ENCODE measurements around the gene KCNN3. TPM values are rescaled to one million over a fixed set of nuclear protein-coding genes. Genes with fewer than 3 reads are reported as not detected.

The KCNN3 gene
- total RNA-seq, 4 donors from 2014 or later = 3.5 to 5.6 (median 4.4) TPM

GRCh38 chr1:154899041-154899440, 29.0 kb upstream of the KCNN3 start:
- Histone ChIP-seq H3K27ac (no peak overlapping the region), H3K36me3 (no peaks in the 10 kb centered on the region), H3K4me3 (replicated peaks in 1 of 3) (no peak overlapping the region), H3K4me1 (no peaks in the 10 kb centered on the region), H3K9me3 (no peaks in the 10 kb centered on the region), H3K27me3 (no peaks in the 10 kb centered on the region)
- DNase-seq = no peak
- TF ChIP-seq CTCF (IDR thresholded peaks at IDR 0.05) (no peak), POLR2A (IDR thresholded peaks at IDR 0.05) (no peak)
- intact Hi-C loops (cut with DNase I) = no loop called here
- WGBS, 2 donors = 96% methylated on average over 6 of the region's 6 CpGs

GRCh38 chr1:154896771-154897286, 26.7 kb upstream of the KCNN3 start:
- intact Hi-C loops (cut with DNase I) = no loop called here
- no peak overlapping the region for H3K4me3 ChIP-seq (replicated peaks in 1 of 3)
- TF ChIP-seq POLR2A (IDR thresholded peaks at IDR 0.05) (no peak), CTCF (IDR thresholded peaks at IDR 0.05) (no peak)
- no peaks in the 10 kb centered on the region for H3K4me1 ChIP-seq
- no peaks in the 10 kb centered on the region for H3K27me3 ChIP-seq
- H3K27ac ChIP-seq = no peak overlapping the region
- DNase-seq = no peak
- no peaks in the 10 kb centered on the region for H3K36me3 ChIP-seq
- WGBS, 2 donors = 75 to 80% methylated on average over 2 to 10 of the region's 10 CpGs
- H3K9me3 ChIP-seq = no peaks in the 10 kb centered on the region

GRCh38 chr1:154895798-154896197, 25.7 kb upstream of the KCNN3 start:
- no peak for DNase-seq
- no peak for TF ChIP-seq CTCF (IDR thresholded peaks at IDR 0.05)
- TF ChIP-seq POLR2A (IDR thresholded peaks at IDR 0.05) = no peak
- Histone ChIP-seq H3K27me3 (no peaks in the 10 kb centered on the region), H3K27ac (no peak overlapping the region), H3K9me3 (no peaks in the 10 kb centered on the region), H3K36me3 (no peaks in the 10 kb centered on the region), H3K4me1 (no peaks in the 10 kb centered on the region), H3K4me3 (replicated peaks in 1 of 3) (no peak overlapping the region)
- intact Hi-C loops (cut with DNase I) = no loop called here
- WGBS, 2 donors = 62 to 66% methylated on average over 7 of the region's 7 CpGs

GRCh38 chr1:154891452-154891851, 21.4 kb upstream of the KCNN3 start:
- Histone ChIP-seq H3K27me3 (no peaks in the 10 kb centered on the region), H3K27ac (no peak overlapping the region), H3K9me3 (no peaks in the 10 kb centered on the region), H3K4me3 (replicated peaks in 1 of 3) (no peak overlapping the region), H3K36me3 (no peaks in the 10 kb centered on the region), H3K4me1 (no peaks in the 10 kb centered on the region)
- no peak for DNase-seq
- 74 to 84% methylated on average over 1 of the region's 1 CpG for WGBS, 2 donors
- TF ChIP-seq POLR2A (IDR thresholded peaks at IDR 0.05) = no peak
- TF ChIP-seq CTCF (IDR thresholded peaks at IDR 0.05) = no peak
- intact Hi-C loops (cut with DNase I) = no loop called here

GRCh38 chr1:154888757-154889156, 18.7 kb upstream of the KCNN3 start:
- H3K36me3 ChIP-seq = no peaks in the 10 kb centered on the region
- H3K4me3 ChIP-seq (replicated peaks in 1 of 3) = no peak overlapping the region
- no peaks in the 10 kb centered on the region for H3K27me3 ChIP-seq
- intact Hi-C loops (cut with DNase I) = no loop called here
- no peak for DNase-seq
- peaks cover 0 to 6% of the 10 kb centered on the region in 2 donors for H3K4me1 ChIP-seq
- no peak overlapping the region for H3K27ac ChIP-seq
- no peak for TF ChIP-seq POLR2A (IDR thresholded peaks at IDR 0.05)
- no peak for TF ChIP-seq CTCF (IDR thresholded peaks at IDR 0.05)
- WGBS, 2 donors = 82% methylated on average over 7 of the region's 7 CpGs
- no peaks in the 10 kb centered on the region for H3K9me3 ChIP-seq
